ENCODE measurements around the gene RNF13. TPM values are rescaled to one million over a fixed set of nuclear protein-coding genes. Genes with fewer than 3 reads are reported as not detected.

RNF13 gene
- total and polyA plus RNA-seq, 9 donors = 49.4 to 89.4 (median 54.1) TPM

DNA sequence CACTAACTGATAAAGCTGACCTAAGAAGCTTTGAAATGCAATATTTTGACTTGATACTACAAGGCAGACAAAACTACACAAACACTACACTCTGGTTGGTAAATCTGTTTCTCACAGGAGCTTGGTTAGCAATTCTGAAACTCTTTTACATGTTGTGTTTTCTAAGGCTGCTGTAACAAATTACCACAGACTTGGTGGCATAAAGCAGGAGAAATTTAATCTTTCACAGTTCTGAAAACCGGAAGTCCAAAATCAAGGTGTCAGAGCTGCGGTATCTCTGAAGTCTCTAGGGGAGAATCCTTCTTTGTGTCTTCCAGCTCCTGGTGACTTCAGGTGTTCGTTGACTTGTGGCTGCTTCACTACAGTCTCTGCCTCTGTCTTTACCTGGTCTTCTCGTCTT is 170.6 kb downstream of the RNF13 start:
- H3K27me3 ChIP-seq = no peaks in the 10 kb centered on the region
- H3K27ac ChIP-seq = no peak overlapping the region
- H3K9me3 ChIP-seq = no peaks in the 10 kb centered on the region
- intact Hi-C loops (cut with DNase I) = no loop called here
- 88 to 90% (median 89%) methylated on average over 4 of the region's 4 CpGs for WGBS, 3 donors
- TF ChIP-seq, protein P1, sequence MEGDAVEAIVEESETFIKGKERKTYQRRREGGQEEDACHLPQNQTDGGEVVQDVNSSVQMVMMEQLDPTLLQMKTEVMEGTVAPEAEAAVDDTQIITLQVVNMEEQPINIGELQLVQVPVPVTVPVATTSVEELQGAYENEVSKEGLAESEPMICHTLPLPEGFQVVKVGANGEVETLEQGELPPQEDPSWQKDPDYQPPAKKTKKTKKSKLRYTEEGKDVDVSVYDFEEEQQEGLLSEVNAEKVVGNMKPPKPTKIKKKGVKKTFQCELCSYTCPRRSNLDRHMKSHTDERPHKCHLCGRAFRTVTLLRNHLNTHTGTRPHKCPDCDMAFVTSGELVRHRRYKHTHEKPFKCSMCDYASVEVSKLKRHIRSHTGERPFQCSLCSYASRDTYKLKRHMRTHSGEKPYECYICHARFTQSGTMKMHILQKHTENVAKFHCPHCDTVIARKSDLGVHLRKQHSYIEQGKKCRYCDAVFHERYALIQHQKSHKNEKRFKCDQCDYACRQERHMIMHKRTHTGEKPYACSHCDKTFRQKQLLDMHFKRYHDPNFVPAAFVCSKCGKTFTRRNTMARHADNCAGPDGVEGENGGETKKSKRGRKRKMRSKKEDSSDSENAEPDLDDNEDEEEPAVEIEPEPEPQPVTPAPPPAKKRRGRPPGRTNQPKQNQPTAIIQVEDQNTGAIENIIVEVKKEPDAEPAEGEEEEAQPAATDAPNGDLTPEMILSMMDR (IDR thresholded peaks at IDR 0.05) = no peak
- TF ChIP-seq POLR2A (IDR thresholded peaks at IDR 0.05) = no peak
- TF ChIP-seq EP300 (IDR thresholded peaks at IDR 0.05) = no peak
- no peak for DNase-seq
- no peaks in the 10 kb centered on the region for H3K4me1 ChIP-seq (ENCODE audit: insufficient read depth)
- no peak overlapping the region for H3K4me3 ChIP-seq
- H3K36me3 ChIP-seq = no peaks in the 10 kb centered on the region

DNA sequence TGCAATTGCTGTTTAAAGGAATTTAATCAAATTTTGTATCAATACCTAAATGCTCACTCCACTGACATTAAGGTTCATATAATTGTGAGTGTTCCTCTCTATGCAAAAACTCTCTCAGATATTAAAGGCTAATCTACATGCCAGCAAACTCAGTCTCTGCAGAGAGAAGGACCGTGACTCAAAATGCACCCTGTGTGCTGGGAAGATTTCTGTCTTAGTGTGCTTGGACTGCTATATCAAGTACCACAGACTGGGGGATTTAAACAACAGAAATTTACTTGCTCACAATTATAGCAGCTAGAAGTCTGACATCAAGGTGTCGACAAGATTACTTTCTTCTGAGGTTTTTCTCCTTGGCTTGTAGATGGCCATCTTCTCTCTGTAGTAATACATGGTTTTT is 176.3 kb downstream of the RNF13 start:
- DNase-seq = no peak
- Histone ChIP-seq H3K4me1 (ENCODE audit: insufficient read depth) (no peaks in the 10 kb centered on the region), H3K4me3 (no peak overlapping the region), H3K9me3 (no peaks in the 10 kb centered on the region), H3K27ac (no peak overlapping the region), H3K27me3 (no peaks in the 10 kb centered on the region), H3K36me3 (no peaks in the 10 kb centered on the region)
- intact Hi-C loops (cut with DNase I) = no loop called here
- TF ChIP-seq, protein P1 (IDR thresholded peaks at IDR 0.05) = no peak
- no peak for TF ChIP-seq EP300 (IDR thresholded peaks at IDR 0.05)
- TF ChIP-seq POLR2A (IDR thresholded peaks at IDR 0.05) = no peak
- 54 to 65% (median 61%) methylated on average over 2 of the region's 2 CpGs for WGBS, 3 donors

DNA sequence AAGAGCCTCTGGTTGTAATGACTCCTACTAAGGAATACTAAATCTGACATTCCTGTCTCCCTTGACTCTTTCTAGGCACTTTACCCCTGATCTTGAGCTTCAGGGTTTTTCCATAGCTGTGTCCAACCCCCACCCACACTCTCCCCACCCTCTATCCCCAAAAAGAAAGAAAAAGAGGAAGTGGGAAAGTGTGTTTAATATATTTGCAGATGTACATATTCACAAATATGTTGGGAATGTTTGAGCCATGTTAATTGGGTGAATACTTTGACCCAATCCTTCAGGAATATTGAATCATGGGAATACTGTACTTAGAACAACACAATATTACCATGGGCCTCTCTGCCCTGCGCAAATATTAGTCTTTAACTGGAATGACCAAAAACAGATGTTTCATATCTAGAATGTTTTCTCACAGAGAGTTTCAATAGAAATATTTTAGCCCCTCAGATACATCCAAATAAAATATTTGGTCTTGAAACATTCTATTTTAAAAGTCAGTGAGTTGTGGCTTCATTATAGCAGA is 177.5 kb downstream of the RNF13 start:
- Histone ChIP-seq H3K27me3 (no peaks in the 10 kb centered on the region), H3K4me1 (ENCODE audit: insufficient read depth) (no peaks in the 10 kb centered on the region), H3K9me3 (no peaks in the 10 kb centered on the region), H3K4me3 (no peak overlapping the region), H3K36me3 (no peaks in the 10 kb centered on the region), H3K27ac (no peak overlapping the region)
- DNase-seq = no peak
- TF ChIP-seq POLR2A (IDR thresholded peaks at IDR 0.05) = no peak
- no peak for TF ChIP-seq EP300 (IDR thresholded peaks at IDR 0.05)
- TF ChIP-seq, protein P1 (IDR thresholded peaks at IDR 0.05) = no peak
- intact Hi-C loops (cut with DNase I) = no loop called here
- 8 to 29% (median 13%) methylated on average over 1 of the region's 1 CpG for WGBS, 3 donors

DNA sequence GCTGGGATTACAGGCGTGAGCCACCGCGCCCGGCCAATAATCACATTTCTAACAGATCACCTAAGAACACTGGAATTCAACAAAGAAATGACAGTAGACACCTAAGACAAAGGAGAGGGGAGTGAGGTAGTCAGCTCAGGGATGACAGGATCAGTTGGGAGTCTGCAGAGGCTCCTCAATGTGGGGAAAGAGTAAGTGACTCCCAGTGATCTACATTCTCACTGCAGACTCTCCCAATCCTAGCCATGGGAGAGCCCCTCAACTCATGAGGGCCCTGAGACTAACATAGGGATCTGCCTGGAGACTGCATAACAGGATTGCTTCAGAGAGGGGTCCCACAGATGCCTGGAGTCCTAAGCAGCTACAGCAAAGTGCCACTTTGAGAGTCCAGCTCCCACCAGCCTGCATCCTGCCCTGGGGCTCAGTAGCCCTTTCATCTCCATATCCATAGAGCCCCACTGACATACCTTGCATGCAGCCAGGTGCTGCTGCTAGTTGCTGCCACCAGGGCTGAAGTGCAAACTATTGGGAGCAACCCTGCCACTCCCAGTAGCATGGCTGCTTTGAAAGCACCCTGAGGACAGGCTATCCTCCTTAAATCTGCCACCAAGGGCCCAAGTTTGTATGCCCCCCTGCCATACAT is 179.5 kb downstream of the RNF13 start:
- no peak for DNase-seq
- intact Hi-C loops (cut with DNase I) = no loop called here
- 95 to 99% (median 98%) methylated on average over 4 of the region's 4 CpGs for WGBS, 3 donors
- Histone ChIP-seq H3K4me1 (ENCODE audit: insufficient read depth) (no peaks in the 10 kb centered on the region), H3K27me3 (no peaks in the 10 kb centered on the region), H3K27ac (no peak overlapping the region), H3K36me3 (no peaks in the 10 kb centered on the region), H3K4me3 (no peak overlapping the region), H3K9me3 (no peaks in the 10 kb centered on the region)
- no peak for TF ChIP-seq POLR2A (IDR thresholded peaks at IDR 0.05)
- no peak for TF ChIP-seq EP300 (IDR thresholded peaks at IDR 0.05)

DNA sequence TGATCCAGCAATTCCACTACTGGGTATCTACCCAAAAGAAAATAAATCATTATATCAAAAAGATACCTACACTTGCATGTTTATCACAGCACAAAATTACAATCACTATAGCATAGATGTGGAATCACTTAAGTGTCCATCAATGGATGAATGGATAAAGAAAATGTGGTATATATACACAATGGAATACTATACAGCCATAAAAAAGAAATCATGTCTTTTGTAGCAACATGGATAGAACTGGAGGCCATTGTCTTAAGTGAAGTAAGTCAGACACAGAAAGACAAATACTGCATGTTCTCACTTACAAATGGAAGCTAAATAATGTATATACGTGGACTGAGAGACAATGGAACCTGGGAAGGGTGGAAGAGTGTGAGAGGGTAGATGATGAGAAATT is 185.9 kb downstream of the RNF13 start:
- intact Hi-C loops (cut with DNase I) = no loop called here

More for the DNA sequence above, 185.9 kb downstream of the RNF13 start:
- no peaks in the 10 kb centered on the region for H3K4me1 ChIP-seq (ENCODE audit: insufficient read depth)
- TF ChIP-seq POLR2A (IDR thresholded peaks at IDR 0.05) = no peak
- TF ChIP-seq EP300 (IDR thresholded peaks at IDR 0.05) = no peak
- TF ChIP-seq, protein P1 (IDR thresholded peaks at IDR 0.05) = no peak
- H3K36me3 ChIP-seq = no peaks in the 10 kb centered on the region
- no peak overlapping the region for H3K27ac ChIP-seq
- H3K27me3 ChIP-seq = no peaks in the 10 kb centered on the region
- no peak for DNase-seq
- WGBS, 3 donors = 95 to 100% (median 96%) methylated on average over 1 of the region's 1 CpG
- H3K9me3 ChIP-seq = no peaks in the 10 kb centered on the region
- H3K4me3 ChIP-seq = no peak overlapping the region
